Endodermal cell (in vitro differentiated cells): ENCODE measurements around the gene KRT72. TPM values are rescaled to one million over a fixed set of nuclear protein-coding genes. Genes with fewer than 3 reads are reported as not detected.

Experiments
- DNase-seq: peaks from one replicate; pipeline ENCODE4 v3.0.0-alpha.2; 2017
- H3K27ac ChIP-seq: 2 replicates; pipeline ENCODE4 v1.5.1; 2013; ENCODE audit warnings: mild to moderate bottlenecking, low read depth, low read length, moderate library complexity
- H3K27me3 ChIP-seq: 2 replicates; pipeline ENCODE4 v1.6.1; 2013; ENCODE audit warnings: mild to moderate bottlenecking, low read length, moderate library complexity; ENCODE audit not compliant: insufficient read depth, control insufficient read depth, poor library complexity, severe bottlenecking
- H3K36me3 ChIP-seq: 2 replicates; pipeline ENCODE4 v1.7.0; 2013; ENCODE audit warnings: mild to moderate bottlenecking, low read length, moderate library complexity; ENCODE audit not compliant: control insufficient read depth, insufficient read depth
- H3K4me1 ChIP-seq: one replicate; pipeline ENCODE4 v1.7.0; 2013; ENCODE audit warnings: low read length; ENCODE audit not compliant: control insufficient read depth, insufficient read depth
- H3K4me3 ChIP-seq: 2 replicates; pipeline ENCODE4 v1.5.1; 2013; ENCODE audit warnings: mild to moderate bottlenecking, low read length, moderate library complexity
- H3K9ac ChIP-seq: 2 replicates; pipeline ENCODE4 v1.6.1; 2013; ENCODE audit warnings: mild to moderate bottlenecking, low read length, moderate library complexity; ENCODE audit not compliant: poor library complexity, severe bottlenecking; ENCODE audit errors: extremely low read depth
- H3K9me3 ChIP-seq: 2 replicates; pipeline ENCODE4 v1.6.1; 2013; ENCODE audit warnings: mild to moderate bottlenecking, low read length, moderate library complexity; ENCODE audit not compliant: control insufficient read depth
- H3K27ac Mint-ChIP-seq: 2 replicates; pipeline ENCODE4 v1.8.0; 2020; ENCODE audit warnings: mixed read lengths
- H3K27me3 Mint-ChIP-seq: 2 replicates; pipeline ENCODE4 v1.8.0; 2021; ENCODE audit warnings: mild to moderate bottlenecking, mixed read lengths; ENCODE audit not compliant: insufficient read depth
- H3K36me3 Mint-ChIP-seq: 2 replicates; pipeline ENCODE4 v1.8.0; 2020; ENCODE audit warnings: low read depth, mixed read lengths
- H3K4me1 Mint-ChIP-seq: 2 replicates; pipeline ENCODE4 v1.8.0; 2020; ENCODE audit warnings: mixed read lengths
- H3K4me3 Mint-ChIP-seq: 2 replicates; pipeline ENCODE4 v1.8.0; 2020; ENCODE audit warnings: mild to moderate bottlenecking, moderate library complexity, mixed read lengths
- H3K9me3 Mint-ChIP-seq: 2 replicates; pipeline ENCODE4 v1.8.0; 2020; ENCODE audit warnings: mild to moderate bottlenecking, mixed read lengths
- CTCF ChIP-seq: fragments of 200-600 bp; sonication (generic); conservative IDR thresholded peaks from 2 replicates; pipeline ENCODE4 v1.5.0; 2021; ENCODE audit warnings: antibody characterized with exemption, mild to moderate bottlenecking
- WGBS, 2 experiments: methylation state at CpG; one replicate each; pipeline versions ENCODE4 v1.1.5 to v1.1.7; 2013; ENCODE audit warnings: missing lambda C conversion rate in 2 of 2, mixed read lengths in 1 of 2; ENCODE audit not compliant: insufficient coverage in 1 of 2, insufficient read length in 1 of 2; 5-methylcytosine and 5-hydroxymethylcytosine counted together
- total RNA-seq, 2 donors: library from RNA; stranded (reverse); fragmentation: NEBNext Ultra II Directional in 1 of 2; extraction: Animal tissue kit (Norgen Biotek cat#: 25700) in 1 of 2; gene quantifications; 2 replicates in 1 of 2; 3 replicates in 1 of 2; pipeline ENCODE4 v1.2.1, GENCODE V29; 2021

The KRT72 gene
- total RNA-seq, 2 donors from 2014 or later: not detected

GRCh38 chr12:52579468-52580465 is 21.5 kb downstream of the KRT72 start:
- no peak overlapping the region for H3K27ac Mint-ChIP-seq
- H3K27ac ChIP-seq: no peak overlapping the region
- H3K4me1 ChIP-seq: no peaks in the 10 kb centered on the region
- no peak overlapping the region for H3K9ac ChIP-seq
- TF ChIP-seq CTCF: no peak
- H3K36me3 ChIP-seq: no peaks in the 10 kb centered on the region
- H3K4me1 Mint-ChIP-seq: peaks cover 4% of the 10 kb centered on the region
- no peak overlapping the region for H3K4me3 Mint-ChIP-seq
- no peaks in the 10 kb centered on the region for H3K9me3 Mint-ChIP-seq
- H3K9me3 ChIP-seq: no peaks in the 10 kb centered on the region
- no peak for DNase-seq
- H3K27me3 Mint-ChIP-seq: peaks cover 8% of the 10 kb centered on the region
- WGBS, 2 experiments: 88 to 90% methylated on average over 9 to 10 of the region's 10 CpGs
- no peaks in the 10 kb centered on the region for H3K36me3 Mint-ChIP-seq
- H3K27me3 ChIP-seq: no peaks in the 10 kb centered on the region
- no peak overlapping the region for H3K4me3 ChIP-seq

GRCh38 chr12:52578469-52578868 is 22.8 kb downstream of the KRT72 start:
- no peak overlapping the region for H3K4me3 Mint-ChIP-seq
- H3K4me1 Mint-ChIP-seq: peaks cover 4% of the 10 kb centered on the region
- no peak overlapping the region for H3K4me3 ChIP-seq
- H3K9me3 ChIP-seq: no peaks in the 10 kb centered on the region
- 80 to 88% methylated on average over 2 to 3 of the region's 3 CpGs for WGBS, 2 experiments
- H3K27ac ChIP-seq: no peak overlapping the region
- H3K27me3 Mint-ChIP-seq: peaks cover 8% of the 10 kb centered on the region
- H3K36me3 ChIP-seq: no peaks in the 10 kb centered on the region
- no peaks in the 10 kb centered on the region for H3K27me3 ChIP-seq
- no peaks in the 10 kb centered on the region for H3K4me1 ChIP-seq
- DNase-seq: no peak
- H3K36me3 Mint-ChIP-seq: no peaks in the 10 kb centered on the region
- TF ChIP-seq CTCF: no peak
- no peak overlapping the region for H3K27ac Mint-ChIP-seq
- H3K9ac ChIP-seq: no peak overlapping the region
- H3K9me3 Mint-ChIP-seq: no peaks in the 10 kb centered on the region

GRCh38 chr12:52577316-52577715 is 23.9 kb downstream of the KRT72 start:
- Histone ChIP-seq H3K4me1 (no peaks in the 10 kb centered on the region), H3K36me3 (no peaks in the 10 kb centered on the region), H3K9me3 (no peaks in the 10 kb centered on the region), H3K27ac (no peak overlapping the region), H3K4me3 (no peak overlapping the region), H3K27me3 (no peaks in the 10 kb centered on the region), H3K9ac (no peak overlapping the region)
- peaks cover 12% of the 10 kb centered on the region for H3K27me3 Mint-ChIP-seq
- no peak overlapping the region for H3K4me3 Mint-ChIP-seq
- TF ChIP-seq CTCF: no peak
- 91 to 100% methylated on average over 6 to 8 of the region's 8 CpGs for WGBS, 2 experiments
- H3K9me3 Mint-ChIP-seq: no peaks in the 10 kb centered on the region
- no peak overlapping the region for H3K27ac Mint-ChIP-seq
- no peaks in the 10 kb centered on the region for H3K36me3 Mint-ChIP-seq
- peaks cover 4% of the 10 kb centered on the region for H3K4me1 Mint-ChIP-seq
- DNase-seq: no peak
